Ovary (tissue), 9 donors: ENCODE measurements around the gene TCEANC. TPM values are rescaled to one million over a fixed set of nuclear protein-coding genes. Genes with fewer than 3 reads are reported as not detected.
A peak's percentile ranks its signal among the peaks of the same experiment; 100 is the strongest.

Experiments used
- DNase-seq, 5 donors: peaks; one replicate each; pipeline ENCODE4 v3.0.0-alpha.2; 2019 to 2020
- H3K27ac ChIP-seq, 2 donors: fragments of 200-600 bp; one replicate each; pipeline versions ENCODE4 v1.5.1 to v1.8.0; 2019 to 2022
- H3K27me3 ChIP-seq: fragments of 200-600 bp; one replicate; pipeline ENCODE4 v1.8.0; 2022
- H3K36me3 ChIP-seq: fragments of 200-600 bp; sonication (generic); one replicate; pipeline ENCODE4 v1.5.1; 2019
- H3K4me1 ChIP-seq: one replicate; pipeline ENCODE4 v1.8.1; 2013; ENCODE audit warnings: mild to moderate bottlenecking, moderate library complexity; ENCODE audit not compliant: insufficient read depth
- H3K4me3 ChIP-seq: fragments of 200-600 bp; sonication (generic); one replicate; pipeline ENCODE4 v1.5.1; 2017
- H3K9me3 ChIP-seq, 2 donors: fragments of 200-600 bp in 1 of 2; sonication (generic) in 1 of 2; one replicate each; pipeline versions ENCODE4 v1.5.1 to v1.8.1; 2013 to 2019; ENCODE audit warnings: mild to moderate bottlenecking in 1 of 2, moderate library complexity in 1 of 2
- CTCF ChIP-seq, 3 donors: fragments of 450-650 bp in 2 of 3; fragments of 200-600 bp in 1 of 3; IDR thresholded peaks; one replicate each; pipeline versions ENCODE4 v1.5.1 to v1.8.0; 2016 to 2022; ENCODE audit warnings: antibody characterized with exemption in 3 of 3, mild to moderate bottlenecking in 1 of 3
- EP300 ChIP-seq: sonication (generic); formaldehyde crosslinking; IDR thresholded peaks from one replicate; pipeline ENCODE4 v1.6.1; 2017; ENCODE audit warnings: antibody characterized with exemption
- POLR2A ChIP-seq: fragments of 450-650 bp; IDR thresholded peaks from one replicate; pipeline ENCODE4 v1.6.1; 2017; ENCODE audit warnings: antibody characterized with exemption, mild to moderate bottlenecking, moderate library complexity
- WGBS, 3 donors: extraction: QIAGEN DNeasy Blood & Tissue Kit in 1 of 3; methylation state at CpG; one replicate each; pipeline versions ENCODE4 v1.1.5 to v1.1.7; 2013 to 2017; 5-methylcytosine and 5-hydroxymethylcytosine counted together
- intact Hi-C, 4 donors: fragments of 100-400 bp; cut with DNase I; formaldehyde crosslinking; loops; one replicate each; pipeline versions ENCODE4 v1.11.0 to v1.15.1; 2022 to 2023
- polyA plus RNA-seq, 2 donors: library from polyadenylated mRNA; stranded (reverse); fragments of 200-250 nt in 1 of 2; fragments of 350-450 nt in 1 of 2; fragmentation: Illumina TruSeq in 1 of 2; extraction: RNeasy Lipid Tissue Mini Kit (QIAGEN cat#74804) in 1 of 2; gene quantifications; one replicate each; pipeline ENCODE4 v1.2.3, GENCODE V29; 2013 to 2014
- total RNA-seq, 7 donors: library from RNA; depleted of rRNA in 2 of 7; stranded (reverse); fragments of >200 nt in 2 of 7; fragmentation: NEBNext Ultra II Directional in 3 of 7; extraction: Animal tissue kit (Norgen Biotek cat#: 25700) in 3 of 7; gene quantifications; one replicate each; pipeline versions ENCODE4 v1.1.0 to v1.2.4, GENCODE V29; 2016 to 2023
- donor health status: DM: no; HTN: no; CAD: no; lungs with moderate emphysema.
- donor health status: DM: no; HTN: no; CAD: no.
- donor health status: Bipolar disorder and iron deficiency.
- donor health status: DM: yes; HTN: yes; CAD: no.
- donor health status: DM: no; HTN: no; CAD: no.
- donor health status: DM: yes; HTN: yes; CAD: no.

Gene TCEANC
- total and polyA plus RNA-seq, 9 donors, result 2.6 to 9.2 (median 4.2) TPM

GRCh38 chrX:13685126-13685763 lies 32.3 kb downstream of the TCEANC start:
- Histone ChIP-seq H3K9me3 (no peaks in the 10 kb centered on the region), H3K36me3 (no peaks in the 10 kb centered on the region), H3K4me3 (no peak overlapping the region), H3K27me3 (no peaks in the 10 kb centered on the region), H3K4me1 (no peaks in the 10 kb centered on the region), H3K27ac (no peak overlapping the region)
- DNase-seq, result no peak
- WGBS, 3 donors, result 39 to 44% (median 40%) methylated on average over 3 of the region's 3 CpGs
- TF ChIP-seq EP300 (no peak), CTCF (IDR thresholded peaks at IDR 0.05) (no peak), POLR2A (no peak)
- intact Hi-C loops, result no loop called here

- intact Hi-C loops, result no loop called here
- Histone ChIP-seq H3K4me3 (no peak overlapping the region), H3K4me1 (peaks cover 9% of the 10 kb centered on the region), H3K27me3 (no peaks in the 10 kb centered on the region), H3K36me3 (no peaks in the 10 kb centered on the region), H3K9me3 (no peaks in the 10 kb centered on the region), H3K27ac (no peak overlapping the region)
- no peak for TF ChIP-seq EP300
- TF ChIP-seq CTCF (IDR thresholded peaks at IDR 0.05), result no peak
- TF ChIP-seq POLR2A, result no peak
- WGBS, 3 donors, result 65 to 75% (median 71%) methylated on average over 1 of the region's 1 CpG
- DNase-seq, result no peak
Observed at GRCh38 chrX:13687203-13687602, 34.3 kb downstream of the TCEANC start.

GRCh38 chrX:13688384-13688957 lies 35.5 kb downstream of the TCEANC start:
- intact Hi-C loops, result no loop called here
- Histone ChIP-seq H3K27me3 (no peaks in the 10 kb centered on the region), H3K36me3 (no peaks in the 10 kb centered on the region), H3K4me1 (peaks cover 12% of the 10 kb centered on the region), H3K4me3 (peak overlapping the region; percentile 61), H3K27ac (peak overlapping the region; percentile 84 to 90), H3K9me3 (no peaks in the 10 kb centered on the region)
- DNase-seq, result no peak
- no peak for TF ChIP-seq POLR2A
- TF ChIP-seq EP300, result no peak
- TF ChIP-seq CTCF (IDR thresholded peaks at IDR 0.05), result no peak
- WGBS, 3 donors, result 9 to 14% (median 11%) methylated on average over 13 of the region's 13 CpGs

GRCh38 chrX:13688958-13689740 lies 36.2 kb downstream of the TCEANC start, which contains the start of gene RAB9A:
Gene RAB9A (plus strand): TSS chrX:13689128. CDS start chrX:13708747, 19,619 bp downstream.
- peak; percentile 89 to 94 (median 92) for DNase-seq
- H3K36me3 ChIP-seq, result no peaks in the 10 kb centered on the region
- H3K27me3 ChIP-seq, result no peaks in the 10 kb centered on the region
- intact Hi-C loops, result no loop called here
- no peaks in the 10 kb centered on the region for H3K9me3 ChIP-seq
- peaks cover 14% of the 10 kb centered on the region for H3K4me1 ChIP-seq
- H3K4me3 ChIP-seq, result peak within 1 kb of the TSS; percentile 61
- TF ChIP-seq EP300 (no peak), POLR2A (peak; percentile 88), CTCF (IDR thresholded peaks at IDR 0.05) (peak in 1 of 3 donors; percentile 14)
- H3K27ac ChIP-seq, result peak within 1 kb of the TSS; percentile 84 to 90
- WGBS, 3 donors, result 0 to 1% (median 1%) methylated on average over 62 to 68 of the region's 68 CpGs
